ENCODE results near the gene ROCK2. TPM values are rescaled to one million over a fixed set of nuclear protein-coding genes. Genes with fewer than 3 reads are reported as not detected.

Gene ROCK2
- total and polyA plus RNA-seq, 9 of the 15 experiments (the other 6 are each of a cell fraction or from before 2014, with no cell fraction given), result 4.9 to 30.6 (median 14.3) TPM

DNA sequence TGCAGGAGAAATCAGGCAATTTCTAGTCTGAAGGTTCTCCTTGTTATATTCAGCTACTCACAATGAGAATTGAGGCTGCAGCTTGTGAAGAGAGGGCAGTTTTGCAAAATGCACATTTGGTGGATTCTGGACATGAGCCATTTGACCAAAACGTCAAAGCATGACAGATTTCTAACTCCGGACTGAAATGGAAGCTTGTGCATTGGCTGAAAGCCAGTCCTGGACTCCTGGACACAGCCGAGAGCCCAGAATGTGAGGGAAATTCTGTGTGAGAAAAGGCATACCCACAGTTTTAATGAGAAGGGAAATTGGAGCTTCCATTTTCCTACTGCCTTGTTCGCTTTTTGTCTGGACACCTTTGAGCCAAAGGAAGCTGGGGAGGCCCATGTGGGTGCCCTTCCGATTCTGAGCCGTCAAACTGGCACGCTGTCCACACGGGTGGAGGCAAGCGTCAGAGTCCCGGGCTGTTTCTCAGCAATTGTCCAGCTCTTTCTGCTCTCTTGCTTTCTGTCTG is 23.7 kb upstream of the ROCK2 start:
- Histone ChIP-seq H3K4me1 (replicated peaks in 1 of 2; ENCODE audit: control insufficient read depth in 2 of 2, insufficient read depth in 2 of 2, low read length in 2 of 2) (peaks cover 0 to 9% of the 10 kb centered on the region in 2 experiments; a peak in 3 of 5 replicates), H3K27me3 (ENCODE audit: control insufficient read depth in 2 of 2, insufficient read depth in 2 of 2, low read length in 2 of 2) (peaks cover 0 to 18% of the 10 kb centered on the region in 2 experiments; a peak in 1 of 5 replicates), H3K79me2 (ENCODE audit: control insufficient read depth, insufficient read depth, low read length) (no peaks in the 10 kb centered on the region), H3K36me3 (ENCODE audit: control insufficient read depth, insufficient read depth, low read length) (no peaks in the 10 kb centered on the region), H3K9ac (ENCODE audit: insufficient read depth in 1 of 2, low read depth in 2 of 2, low read length in 2 of 2) (peak overlapping the region in 1 of 2 experiments; percentile 83; a peak in 2 of 4 replicates), H3K4me2 (ENCODE audit: insufficient read depth, low read length) (no peak overlapping the region), H2AFZ (ENCODE audit: low read depth, low read length) (peak overlapping the region; percentile 69), H4K20me1 (replicated peaks; ENCODE audit: control insufficient read depth, insufficient read depth, low read length) (no peaks in the 10 kb centered on the region), H3K27ac (ENCODE audit: extremely low read depth, low read depth, low read length) (no peak overlapping the region), H3K9me3 (replicated peaks; ENCODE audit: control insufficient read depth, insufficient read depth, low read depth, low read length) (no peaks in the 10 kb centered on the region), H3K9me1 (ENCODE audit: control insufficient read depth, insufficient read depth, low read length) (no peaks in the 10 kb centered on the region), H3K4me3 (no peak overlapping the region)
- 16% methylated on average over 10 of the region's 10 CpGs for WGBS (ENCODE audit: insufficient coverage, low coverage, missing lambda C conversion rate)
- TF ChIP-seq ZC3H4 (CRISPR knock-in tag; IDR thresholded peaks at IDR 0.05; ENCODE audit: borderline replicate concordance) (no peak), NR4A1 (CRISPR knock-in tag; IDR thresholded peaks at IDR 0.05) (0 out of 2 replicates have a peak, but pooled peaks have one; percentile 30), NR4A1 (tag; IDR thresholded peaks at IDR 0.05) (no peak)
- POLR2A ChIA-PET, result interaction anchor here (0.7 to 1.6 kb wide), 3 partner anchors 14 to 26 kb away, joined by 3 to 4 read pairs (median 3); no protein-coding TSS in a partner anchor
- no TSS peak for BruUV-seq (replicated peaks)
- 0 out of 3 replicates have a peak, but pooled peaks have one; percentile 16 for ATAC-seq
- DNase-seq (ENCODE audit: extremely low read depth in 1 of 4, low spot score in 3 of 4), result no peak
- CTCF ChIA-PET (ENCODE audit: low intra/inter-chr PET ratio), result no interaction called here
- in situ Hi-C loops (cut with MboI) (no loop called here), intact Hi-C loops (cut with micrococcal nuclease) (no loop called here)
- FAIRE-seq, result no peak

DNA sequence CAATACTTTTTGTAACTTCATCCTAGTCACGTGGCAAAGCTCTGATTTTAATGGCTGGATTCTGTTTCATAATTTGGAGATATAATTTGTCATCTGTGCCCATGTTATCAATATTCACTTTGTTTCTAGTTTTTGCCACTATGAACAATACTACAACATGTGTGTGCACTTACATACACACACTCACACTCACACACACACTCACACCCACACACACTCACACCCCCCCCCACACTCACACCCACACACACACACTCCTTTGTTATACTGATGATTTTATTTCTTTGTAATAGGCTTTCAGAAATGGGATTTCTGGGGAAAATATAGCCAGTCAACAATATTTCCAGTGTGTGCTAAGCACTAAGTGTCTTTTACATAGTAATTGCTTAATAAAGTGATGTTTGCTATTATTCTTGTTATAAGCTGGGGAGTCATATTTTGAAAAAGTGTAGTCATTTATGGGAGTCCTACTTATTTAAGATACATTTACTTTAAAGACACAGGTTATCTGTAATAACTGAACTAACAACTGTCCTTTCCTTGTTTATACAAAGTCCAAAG is 22.8 kb upstream of the ROCK2 start:
- H3K79me2 ChIP-seq (ENCODE audit: control insufficient read depth, insufficient read depth, low read length), result no peaks in the 10 kb centered on the region
- H3K4me1 ChIP-seq (replicated peaks in 1 of 2; ENCODE audit: control insufficient read depth in 2 of 2, insufficient read depth in 2 of 2, low read length in 2 of 2), result peaks cover 0 to 13% of the 10 kb centered on the region in 2 experiments; a peak in 3 of 5 replicates
- H3K9me1 ChIP-seq (ENCODE audit: control insufficient read depth, insufficient read depth, low read length), result no peaks in the 10 kb centered on the region
- H3K4me3 ChIP-seq, result no peak overlapping the region
- POLR2A ChIA-PET, result interaction anchor here (1.0 to 1.1 kb wide), 2 partner anchors 13 to 23 kb away, joined by 4 read pairs; partner anchors contain the start of gene ROCK2
- BruUV-seq (replicated peaks), result no TSS peak
- FAIRE-seq (no peak), DNase-seq (ENCODE audit: extremely low read depth in 1 of 4, low spot score in 3 of 4) (no peak), ATAC-seq (no peak)
- H4K20me1 ChIP-seq (replicated peaks; ENCODE audit: control insufficient read depth, insufficient read depth, low read length), result no peaks in the 10 kb centered on the region
- intact Hi-C loops (cut with micrococcal nuclease) (no loop called here), in situ Hi-C loops (cut with MboI) (no loop called here)
- no peaks in the 10 kb centered on the region for H3K36me3 ChIP-seq (ENCODE audit: control insufficient read depth, insufficient read depth, low read length)
- peaks cover 0 to 13% of the 10 kb centered on the region in 2 experiments; a peak in 1 of 5 replicates for H3K27me3 ChIP-seq (ENCODE audit: control insufficient read depth in 2 of 2, insufficient read depth in 2 of 2, low read length in 2 of 2)
- H3K27ac ChIP-seq (ENCODE audit: extremely low read depth, low read depth, low read length), result no peak overlapping the region
- TF ChIP-seq FIP1L1 (IDR thresholded peaks at IDR 0.05; ENCODE audit: low read depth, low read length, poor library complexity, severe bottlenecking), result no peak
- TF ChIP-seq EGR1 (conservative IDR thresholded peaks at IDR 0.05), result peak; percentile 65
- no peak overlapping the region for H3K9ac ChIP-seq (ENCODE audit: insufficient read depth in 1 of 2, low read depth in 2 of 2, low read length in 2 of 2)
- H3K4me2 ChIP-seq (ENCODE audit: insufficient read depth, low read length), result no peak overlapping the region
- CTCF ChIA-PET (ENCODE audit: low intra/inter-chr PET ratio), result no interaction called here
- H2AFZ ChIP-seq (ENCODE audit: low read depth, low read length), result no peak overlapping the region
- 36% methylated on average over 1 of the region's 1 CpG for WGBS (ENCODE audit: insufficient coverage, low coverage, missing lambda C conversion rate)
- no peaks in the 10 kb centered on the region for H3K9me3 ChIP-seq (replicated peaks; ENCODE audit: control insufficient read depth, insufficient read depth, low read depth, low read length)
